GM12891 (cell line): ENCODE data around the gene SAMD3.

Experiments
- PAX5 ChIP-seq: IDR thresholded peaks from 2 replicates; pipeline ENCODE4 v1.6.1; 2011; ENCODE audit warnings: low read length, moderate library complexity, mild to moderate bottlenecking; ENCODE audit not compliant: insufficient read depth, severe bottlenecking
- POLR2A ChIP-seq: IDR thresholded peaks from 2 replicates; pipeline ENCODE4 v1.6.1; 2011; ENCODE audit warnings: low read depth, low read length, control low read depth
- POLR2AphosphoS5 ChIP-seq: IDR thresholded peaks from 2 replicates; pipeline ENCODE4 v1.6.1; 2011; ENCODE audit warnings: low read depth, low read length, control low read depth
- POU2F2 ChIP-seq: IDR thresholded peaks from 2 replicates; pipeline ENCODE4 v1.6.1; 2011; ENCODE audit warnings: low read depth, mild to moderate bottlenecking, control low read depth, low read length, moderate library complexity

DNA sequence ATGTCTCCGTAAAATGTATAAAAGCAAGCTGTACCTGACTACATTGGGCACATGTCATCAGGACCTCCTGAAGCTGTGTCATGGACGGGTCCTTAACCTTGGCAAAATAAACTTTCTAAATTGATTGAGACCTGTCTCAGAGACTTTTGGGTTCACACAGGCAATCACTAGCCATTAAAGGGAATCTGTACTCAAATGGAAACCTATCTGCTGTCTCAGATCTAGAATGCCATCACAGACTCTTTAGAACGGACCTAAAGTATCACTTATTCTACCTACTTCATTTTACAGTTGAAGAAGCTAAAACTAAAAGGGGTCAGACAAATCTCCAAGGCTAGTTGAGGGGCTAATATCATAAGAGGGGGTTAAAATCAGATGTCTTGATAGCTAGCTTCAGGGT is 11.1 kb downstream of the SAMD3 start:
- no peak for TF ChIP-seq POLR2AphosphoS5
- no peak for TF ChIP-seq POLR2A
- no peak for TF ChIP-seq POU2F2
- no peak for TF ChIP-seq PAX5
